Measurements from ENCODE around the gene GOLGA6L10.

DNA sequence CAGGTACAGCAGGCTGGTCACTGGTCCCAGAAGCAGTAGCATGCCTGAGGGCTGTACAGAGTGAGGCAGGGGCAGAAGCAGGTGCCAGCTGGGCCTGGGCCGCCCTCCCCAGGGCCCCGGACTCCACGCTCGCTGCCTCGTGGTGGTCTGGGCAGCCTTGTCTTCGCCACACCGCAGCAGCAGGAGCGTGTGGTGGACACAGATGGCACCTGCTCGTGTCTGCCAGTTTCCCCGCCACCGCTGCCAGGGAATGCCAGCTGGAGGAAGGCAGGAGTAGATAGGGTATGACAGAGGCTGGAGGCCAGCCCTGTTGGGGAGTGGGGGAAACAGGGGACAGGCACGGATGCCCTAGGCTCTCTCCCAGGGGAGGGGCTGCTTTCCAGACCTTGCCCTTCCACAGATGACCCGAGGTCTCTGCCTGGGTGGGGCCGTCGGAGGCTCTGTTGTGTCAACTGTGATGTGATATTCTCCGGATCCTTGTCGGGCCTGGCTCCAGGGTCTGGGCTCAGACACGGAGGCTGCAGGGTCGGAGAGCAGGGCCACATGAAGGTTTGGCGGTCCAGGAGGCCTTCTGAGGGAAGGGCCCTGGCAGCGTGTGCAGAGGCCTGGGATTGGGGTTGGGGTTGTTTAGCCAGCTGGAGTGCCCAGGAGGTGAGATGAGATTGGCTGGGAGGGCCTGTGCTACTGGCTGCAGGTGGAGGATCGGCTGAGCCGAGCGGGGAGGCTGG, 33.6 kb downstream of the GOLGA6L10 start:
- TF ChIP-seq SNAI2 (CRISPR knock-in tag; IDR thresholded peaks at IDR 0.05) (no peak), ZFP3 (CRISPR knock-in tag; IDR thresholded peaks at IDR 0.05) (no peak), ZNF70 (CRISPR knock-in tag; IDR thresholded peaks at IDR 0.05) (no peak), ZNF8 (CRISPR knock-in tag; IDR thresholded peaks at IDR 0.05) (no peak), TOX (CRISPR knock-in tag; IDR thresholded peaks at IDR 0.05; ENCODE audit: borderline replicate concordance) (no peak)
- TF ChIP-seq, protein P1, sequence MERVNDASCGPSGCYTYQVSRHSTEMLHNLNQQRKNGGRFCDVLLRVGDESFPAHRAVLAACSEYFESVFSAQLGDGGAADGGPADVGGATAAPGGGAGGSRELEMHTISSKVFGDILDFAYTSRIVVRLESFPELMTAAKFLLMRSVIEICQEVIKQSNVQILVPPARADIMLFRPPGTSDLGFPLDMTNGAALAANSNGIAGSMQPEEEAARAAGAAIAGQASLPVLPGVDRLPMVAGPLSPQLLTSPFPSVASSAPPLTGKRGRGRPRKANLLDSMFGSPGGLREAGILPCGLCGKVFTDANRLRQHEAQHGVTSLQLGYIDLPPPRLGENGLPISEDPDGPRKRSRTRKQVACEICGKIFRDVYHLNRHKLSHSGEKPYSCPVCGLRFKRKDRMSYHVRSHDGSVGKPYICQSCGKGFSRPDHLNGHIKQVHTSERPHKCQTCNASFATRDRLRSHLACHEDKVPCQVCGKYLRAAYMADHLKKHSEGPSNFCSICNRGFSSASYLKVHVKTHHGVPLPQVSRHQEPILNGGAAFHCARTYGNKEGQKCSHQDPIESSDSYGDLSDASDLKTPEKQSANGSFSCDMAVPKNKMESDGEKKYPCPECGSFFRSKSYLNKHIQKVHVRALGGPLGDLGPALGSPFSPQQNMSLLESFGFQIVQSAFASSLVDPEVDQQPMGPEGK (CRISPR knock-in tag; IDR thresholded peaks at IDR 0.05; ENCODE audit: borderline replicate concordance), result no peak

Measured in SK-N-SH treated with all-trans-retinoic acid at 6 μM for 48 hours (cell line).